Activated naive CD4-positive, alpha-beta T cell treated with anti-CD3 and anti-CD28 coated beads for 36 hours (primary cell): ENCODE measurements around the gene TMEM121. TPM values are rescaled to one million over a fixed set of nuclear protein-coding genes. Genes with fewer than 3 reads are reported as not detected.
A peak's percentile ranks its signal among the peaks of the same experiment; 100 is the strongest.

Experiments used
- CTCF ChIA-PET: fragments of 350-600 bp; sonication (Branson Sonifier 250); formaldehyde crosslinking; loops from one replicate; lab custom pipeline; 2021; ENCODE audit warnings: antibody characterized with exemption; lab: Charles Lee
- DNase-seq: peaks from one replicate; pipeline ENCODE4 v3.0.0-alpha.2; 2020
- H3K27ac Mint-ChIP-seq: one replicate; pipeline ENCODE4 v1.8.0; 2021; ENCODE audit warnings: mild to moderate bottlenecking, mixed read lengths
- H3K27me3 Mint-ChIP-seq: one replicate; pipeline ENCODE4 v1.8.0; 2021; ENCODE audit warnings: low read depth, mixed read lengths
- H3K36me3 Mint-ChIP-seq: one replicate; pipeline ENCODE4 v1.8.0; 2021; ENCODE audit warnings: low read depth, mixed read lengths
- H3K4me1 Mint-ChIP-seq: one replicate; pipeline ENCODE4 v1.8.0; 2021; ENCODE audit warnings: low read depth, mixed read lengths
- H3K4me3 Mint-ChIP-seq: one replicate; pipeline ENCODE4 v1.8.0; 2021; ENCODE audit warnings: mild to moderate bottlenecking, moderate library complexity, mixed read lengths
- H3K9me3 Mint-ChIP-seq: one replicate; pipeline ENCODE4 v1.8.0; 2021; ENCODE audit warnings: mixed read lengths
- intact Hi-C: fragments of 100-400 bp; cut with micrococcal nuclease; formaldehyde crosslinking; loops from one replicate; pipeline ENCODE4 v1.15.1; 2023
- total RNA-seq, 2 experiments: library from RNA; stranded (reverse); gene quantifications; one replicate each; pipeline ENCODE4 v1.2.3, GENCODE V29; 2021

TMEM121 gene
- total RNA-seq, 2 experiments from 2014 or later = 6.5 to 9.3 TPM

DNA sequence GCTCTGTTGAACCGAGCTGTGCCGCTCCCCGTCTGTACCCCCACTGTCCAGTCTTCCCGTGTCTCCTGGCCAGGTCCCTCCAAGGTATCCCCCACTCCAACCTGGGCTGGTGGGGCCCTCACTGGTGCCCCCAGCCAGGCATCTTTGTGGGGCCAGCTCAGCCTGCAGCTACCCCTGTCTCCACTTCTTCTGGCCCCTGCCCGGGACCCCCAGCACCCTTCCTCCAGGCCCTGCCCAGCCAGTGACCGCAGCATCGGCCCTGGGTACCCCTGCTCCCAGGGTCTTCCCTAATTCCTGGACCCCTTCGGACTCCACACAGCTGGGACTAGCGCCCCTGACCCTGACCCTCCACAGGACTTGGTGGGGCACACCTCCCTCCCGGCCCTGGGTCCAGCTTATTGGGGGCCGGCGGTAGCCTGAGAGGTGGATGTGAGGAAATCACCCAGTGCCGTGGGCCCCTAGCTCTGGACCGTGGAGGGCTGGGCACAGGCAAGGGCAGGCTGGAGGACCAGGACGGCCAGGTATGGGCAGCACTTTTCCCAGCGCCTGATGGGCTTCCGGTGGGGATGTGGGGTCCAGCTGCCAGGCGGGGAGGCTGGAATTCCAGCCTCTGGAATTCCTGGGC is 43.8 kb upstream of the TMEM121 start:
- Mint-ChIP-seq H3K27me3 (peaks cover 9% of the 10 kb centered on the region), H3K4me3 (no peak overlapping the region), H3K9me3 (no peaks in the 10 kb centered on the region), H3K27ac (peak overlapping the region; percentile 86), H3K36me3 (no peaks in the 10 kb centered on the region), H3K4me1 (peaks cover 57% of the 10 kb centered on the region)
- intact Hi-C loops = loop anchor here (2.0 to 10.0 kb wide), 2 partner anchors 412 to 658 kb away; no protein-coding TSS in a partner anchor
- CTCF ChIA-PET = interaction anchor here (0.7 to 2.0 kb wide), 5 partner anchors 9 to 181 kb away, joined by 3 to 7 read pairs (median 3); partner anchors contain the start of gene BRF1
- DNase-seq = no peak

DNA sequence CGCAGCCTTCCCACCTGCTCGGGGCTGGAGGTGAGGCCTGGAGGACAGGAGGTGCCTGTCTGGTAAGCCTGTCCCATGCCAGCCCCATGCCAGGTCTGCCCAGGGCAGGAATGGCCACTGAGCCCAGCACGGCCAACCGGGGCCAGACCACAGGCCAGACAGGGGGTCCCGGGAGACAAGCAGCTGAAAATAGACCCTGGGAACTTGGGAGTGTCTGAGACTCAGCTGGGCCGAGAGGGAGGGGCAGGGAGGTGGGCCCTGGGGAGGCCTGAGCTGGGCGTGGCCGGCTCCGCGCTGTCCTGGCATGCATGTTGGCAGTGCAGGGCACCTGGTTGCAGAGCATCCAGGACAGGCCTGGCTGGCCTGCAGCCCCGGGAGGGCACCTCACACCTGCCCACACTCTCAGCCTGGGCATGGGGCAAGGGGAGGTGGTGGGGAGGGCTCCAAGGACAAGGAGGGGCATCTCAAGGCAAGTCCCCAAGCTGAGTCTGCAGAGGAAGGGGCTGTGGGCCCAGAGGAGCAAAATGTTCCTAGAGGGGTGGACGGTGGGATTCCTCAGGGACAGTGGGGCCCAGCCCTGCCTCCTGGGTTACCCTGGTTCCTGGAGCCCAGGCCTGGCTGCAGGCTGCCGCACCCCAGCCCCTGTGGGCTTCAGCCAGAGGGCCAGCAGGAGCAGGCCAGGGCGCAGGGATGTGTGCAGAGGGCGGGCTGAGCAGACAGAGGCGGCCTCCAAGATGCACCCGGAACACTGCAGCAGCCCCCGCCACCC is 42.9 kb upstream of the TMEM121 start:
- no peak for DNase-seq
- H3K36me3 Mint-ChIP-seq = no peaks in the 10 kb centered on the region
- H3K27me3 Mint-ChIP-seq = peaks cover 9% of the 10 kb centered on the region
- CTCF ChIA-PET = interaction anchor here (1.1 kb wide), 1 partner anchor 79 kb away, joined by 3 read pairs; no protein-coding TSS in a partner anchor
- no peak overlapping the region for H3K27ac Mint-ChIP-seq
- no peak overlapping the region for H3K4me3 Mint-ChIP-seq
- H3K4me1 Mint-ChIP-seq = peaks cover 64% of the 10 kb centered on the region
- intact Hi-C loops = loop anchor here (2.0 to 10.0 kb wide), 2 partner anchors 413 to 659 kb away; no protein-coding TSS in a partner anchor
- no peaks in the 10 kb centered on the region for H3K9me3 Mint-ChIP-seq

DNA sequence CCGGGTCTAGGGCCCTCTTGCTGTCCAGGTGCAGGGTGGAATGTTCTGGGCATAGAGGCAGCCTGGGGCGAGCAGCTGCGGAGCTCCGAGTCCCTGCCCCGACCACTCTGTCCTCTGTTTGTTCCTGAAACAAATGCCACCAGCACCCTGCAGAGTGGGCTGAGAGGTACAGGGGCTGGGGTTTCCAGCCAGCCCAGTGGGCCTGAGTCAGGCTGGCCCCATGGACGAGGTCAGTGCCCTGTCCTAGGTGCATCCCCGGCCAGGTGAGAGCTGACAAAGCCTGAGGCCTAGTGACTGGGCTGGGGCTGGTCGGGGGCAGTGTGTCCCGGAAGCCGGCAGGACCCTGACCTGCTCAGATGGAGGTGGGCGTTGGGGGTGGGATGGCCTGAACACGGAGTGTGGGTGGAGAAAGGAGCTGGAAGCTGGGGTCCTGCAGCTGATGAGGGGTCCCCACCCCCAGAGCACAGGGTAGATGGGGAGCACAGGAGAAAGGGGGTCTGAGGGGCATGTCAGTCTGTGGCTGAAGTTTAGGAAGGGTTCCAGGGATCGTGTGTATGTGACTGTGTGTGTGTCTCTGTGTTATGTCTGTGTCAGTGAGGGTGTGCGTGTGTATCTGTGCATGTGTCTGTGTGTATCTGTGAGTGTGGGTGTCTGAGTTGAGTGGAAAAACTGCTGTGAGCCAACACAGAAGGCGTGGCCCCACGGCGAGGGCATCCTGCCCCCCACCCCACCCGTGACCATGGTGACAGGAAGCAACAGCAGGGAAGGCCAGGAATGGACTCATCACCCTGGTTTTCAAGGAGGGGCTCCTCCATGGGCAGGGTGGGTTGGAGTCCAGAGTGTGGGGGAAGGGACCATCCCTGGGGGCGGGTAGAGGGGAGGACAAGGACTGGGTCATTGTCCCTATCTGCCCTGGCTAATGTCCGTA is 42.0 kb upstream of the TMEM121 start:
- no peaks in the 10 kb centered on the region for H3K36me3 Mint-ChIP-seq
- peaks cover 68% of the 10 kb centered on the region for H3K4me1 Mint-ChIP-seq
- intact Hi-C loops = loop anchor here (10.0 kb wide), 1 partner anchor 660 kb away; no protein-coding TSS in a partner anchor
- H3K27ac Mint-ChIP-seq = peak overlapping the region; percentile 10
- no peak for DNase-seq
- H3K4me3 Mint-ChIP-seq = no peak overlapping the region
- CTCF ChIA-PET = no interaction called here
- peaks cover 7% of the 10 kb centered on the region for H3K27me3 Mint-ChIP-seq
- no peaks in the 10 kb centered on the region for H3K9me3 Mint-ChIP-seq

DNA sequence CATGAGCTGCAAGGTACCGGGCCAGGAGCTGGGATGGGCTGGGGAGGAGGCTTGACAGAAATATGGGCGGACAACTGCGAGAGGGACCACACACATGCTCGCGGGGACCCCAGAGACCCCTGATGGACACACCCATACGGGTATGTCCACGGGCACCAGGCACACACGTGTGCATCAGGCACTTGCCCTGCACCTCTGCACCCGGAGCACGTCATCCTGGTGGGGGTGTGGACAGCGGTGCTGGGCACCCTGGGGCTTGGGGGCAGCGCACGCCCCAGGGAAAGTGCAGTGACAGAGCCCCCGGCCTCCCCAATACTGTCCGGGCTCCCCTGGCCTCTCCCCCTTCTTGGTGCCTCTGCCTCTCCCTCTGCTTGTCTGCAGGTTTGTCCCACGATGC is 41.4 kb upstream of the TMEM121 start:
- Mint-ChIP-seq H3K4me3 (no peak overlapping the region), H3K9me3 (no peaks in the 10 kb centered on the region), H3K27ac (no peak overlapping the region), H3K4me1 (peaks cover 65% of the 10 kb centered on the region), H3K36me3 (no peaks in the 10 kb centered on the region), H3K27me3 (peaks cover under 1% of the 10 kb centered on the region)
- intact Hi-C loops = loop anchor here (10.0 kb wide), 1 partner anchor 660 kb away; no protein-coding TSS in a partner anchor
- CTCF ChIA-PET = no interaction called here
- DNase-seq = no peak

DNA sequence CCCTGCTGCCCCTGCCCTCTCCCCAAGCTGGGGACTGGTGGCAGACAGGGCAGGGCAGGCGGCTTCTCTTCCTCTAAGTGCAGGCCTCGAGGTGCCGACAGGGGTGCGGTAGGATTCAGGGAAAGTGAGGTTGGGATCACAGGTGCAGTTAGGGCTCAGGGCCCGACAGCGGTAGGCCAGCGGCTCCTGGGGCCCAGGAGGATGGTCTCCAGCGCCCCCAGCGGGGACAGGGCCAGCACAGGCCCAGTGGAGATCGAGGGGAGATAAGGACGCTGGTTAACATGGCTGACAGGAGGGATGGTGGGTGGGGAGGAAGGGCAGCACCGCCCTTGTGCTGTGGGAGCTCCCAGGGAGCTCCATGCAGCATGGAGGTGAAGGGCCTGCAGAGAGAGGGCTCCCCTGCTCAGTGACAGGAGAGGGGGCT is 40.6 kb upstream of the TMEM121 start:
- CTCF ChIA-PET = interaction anchor here (0.7 to 1.8 kb wide), 2 partner anchors 17 to 115 kb away, joined by 3 to 5 read pairs; no protein-coding TSS in a partner anchor
- no peaks in the 10 kb centered on the region for H3K36me3 Mint-ChIP-seq
- intact Hi-C loops = loop anchor here (10.0 kb wide), 1 partner anchor 661 kb away; no protein-coding TSS in a partner anchor
- peak; percentile 38 for DNase-seq
- no peaks in the 10 kb centered on the region for H3K9me3 Mint-ChIP-seq
- H3K4me3 Mint-ChIP-seq = no peak overlapping the region
- H3K27ac Mint-ChIP-seq = no peak overlapping the region
- H3K27me3 Mint-ChIP-seq = no peaks in the 10 kb centered on the region
- H3K4me1 Mint-ChIP-seq = peaks cover 59% of the 10 kb centered on the region

DNA sequence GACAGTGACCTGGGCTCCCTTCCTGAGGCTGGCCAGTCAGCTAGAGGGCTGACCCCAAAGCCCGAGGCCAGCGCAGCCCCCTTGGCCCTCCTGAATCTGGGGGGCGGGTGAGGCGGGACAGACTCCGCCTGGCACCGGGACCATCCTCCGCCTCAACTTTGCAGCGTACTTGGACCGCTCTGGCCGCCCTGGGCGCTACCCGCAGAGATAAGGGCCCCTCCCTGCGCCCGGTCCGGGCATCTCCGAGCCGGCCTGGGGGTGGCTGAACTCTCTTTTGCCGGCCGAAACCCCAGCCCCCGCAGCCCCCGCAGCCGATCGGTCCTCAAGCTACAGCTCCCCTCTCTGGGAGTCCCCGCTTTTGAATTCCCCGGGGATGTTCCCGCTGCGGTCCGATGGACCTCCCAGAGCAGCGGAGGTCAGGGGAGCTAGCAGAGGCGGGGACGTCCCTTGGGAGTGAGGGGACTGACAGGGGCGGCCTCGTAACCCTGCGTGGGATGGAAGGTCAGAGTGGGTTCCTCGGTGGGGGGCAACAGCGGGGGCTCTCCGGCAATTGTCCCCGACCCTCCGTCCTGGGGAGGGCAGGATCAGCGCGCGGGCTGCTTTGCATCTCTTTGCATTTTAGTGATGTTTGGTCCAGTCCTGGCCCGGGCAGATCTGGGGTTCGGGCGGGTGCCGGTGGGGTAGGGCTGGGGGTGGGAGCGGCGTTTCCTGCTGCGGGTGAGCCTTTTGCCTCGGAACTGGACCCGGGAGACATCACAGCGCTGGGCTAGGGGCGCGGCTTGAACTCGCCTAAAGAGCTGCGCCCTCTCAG is 40.0 kb upstream of the TMEM121 start, which contains the start of gene CRIP1:
TSS of gene CRIP1 (plus strand) at position 724 of the 811 bp plus-strand sequence. CDS start 374 bp downstream, outside the sequence.
- H3K4me1 Mint-ChIP-seq = peaks cover 53% of the 10 kb centered on the region
- intact Hi-C loops = loop anchor here (10.0 kb wide), 1 partner anchor 662 kb away; no protein-coding TSS in a partner anchor
- no peak for DNase-seq
- H3K4me3 Mint-ChIP-seq = peak within 1 kb of the TSS; percentile 80
- peak within 1 kb of the TSS; percentile 50 for H3K27ac Mint-ChIP-seq
- no peaks in the 10 kb centered on the region for H3K9me3 Mint-ChIP-seq
- CTCF ChIA-PET = interaction anchor here (0.7 to 1.8 kb wide), 2 partner anchors 18 to 116 kb away, joined by 3 to 5 read pairs; no protein-coding TSS in a partner anchor
- H3K36me3 Mint-ChIP-seq = no peaks in the 10 kb centered on the region
- H3K27me3 Mint-ChIP-seq = no peaks in the 10 kb centered on the region

DNA sequence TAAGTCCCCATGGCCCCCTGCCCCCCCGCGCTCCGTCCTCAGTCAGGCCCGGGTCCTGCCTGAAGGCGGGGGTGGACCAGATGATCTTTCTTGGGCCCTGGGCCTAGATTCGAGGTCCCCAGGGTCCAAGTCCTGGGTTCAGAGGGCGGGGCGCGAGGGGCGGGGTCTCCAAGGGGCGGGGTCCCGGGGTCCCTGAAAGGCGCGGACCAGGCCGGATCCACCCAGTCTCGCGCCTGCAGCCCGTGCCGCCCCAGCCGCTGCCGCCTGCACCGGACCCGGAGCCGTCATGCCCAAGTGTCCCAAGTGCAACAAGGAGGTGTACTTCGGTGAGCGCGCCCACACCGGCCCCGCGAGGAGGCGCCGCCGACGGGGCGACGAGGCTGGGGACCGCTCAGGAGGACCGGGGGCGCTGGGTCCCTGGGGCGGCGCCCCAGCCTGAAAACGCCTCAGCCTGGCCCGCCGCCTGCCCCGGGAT is 39.4 kb upstream of the TMEM121 start:
- CTCF ChIA-PET = interaction anchor here (1.8 kb wide), 1 partner anchor 116 kb away, joined by 5 read pairs; no protein-coding TSS in a partner anchor
- H3K27ac Mint-ChIP-seq = no peak overlapping the region

DNA sequence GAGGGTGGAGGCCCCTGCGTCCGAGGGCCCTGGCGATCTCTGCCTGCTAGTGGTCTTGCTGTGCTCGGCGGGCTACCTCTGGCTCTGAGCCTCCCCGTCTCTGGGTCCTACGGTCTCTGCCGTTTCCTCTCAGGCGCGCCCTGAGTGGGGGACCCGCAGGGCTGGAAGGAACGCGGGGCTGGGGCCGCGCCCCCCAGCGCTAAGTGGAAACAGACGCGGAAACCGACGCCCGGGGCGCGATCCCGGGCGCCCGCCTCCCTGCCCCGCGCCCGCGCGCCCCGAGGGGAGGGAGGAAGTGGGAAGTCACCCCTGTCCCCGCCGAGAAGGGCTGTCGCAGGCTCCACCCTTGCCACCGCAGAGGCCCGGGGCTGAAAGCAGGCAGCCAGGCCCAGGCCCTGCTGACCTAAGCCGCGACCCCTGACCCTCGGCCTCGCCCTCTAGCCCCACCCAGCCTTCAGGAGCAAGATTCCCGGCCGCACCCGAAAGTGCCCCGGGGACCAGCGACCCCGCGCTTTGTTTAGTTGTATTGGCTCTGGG is 38.9 kb upstream of the TMEM121 start:
- peak; percentile 72 for DNase-seq
- intact Hi-C loops = loop anchor here (10.0 kb wide), 1 partner anchor 663 kb away; no protein-coding TSS in a partner anchor
- no peaks in the 10 kb centered on the region for H3K36me3 Mint-ChIP-seq
- CTCF ChIA-PET = interaction anchor here (1.8 kb wide), 1 partner anchor 117 kb away, joined by 5 read pairs; no protein-coding TSS in a partner anchor
- H3K4me1 Mint-ChIP-seq = peaks cover 49% of the 10 kb centered on the region
- H3K27ac Mint-ChIP-seq = peak overlapping the region; percentile 50
- no peaks in the 10 kb centered on the region for H3K27me3 Mint-ChIP-seq
- H3K4me3 Mint-ChIP-seq = peak overlapping the region; percentile 80
- H3K9me3 Mint-ChIP-seq = no peaks in the 10 kb centered on the region

More for the DNA sequence above, 39.4 kb upstream of the TMEM121 start:
- Mint-ChIP-seq H3K9me3 (no peaks in the 10 kb centered on the region), H3K36me3 (no peaks in the 10 kb centered on the region), H3K4me1 (peaks cover 52% of the 10 kb centered on the region), H3K4me3 (peak overlapping the region; percentile 80), H3K27me3 (no peaks in the 10 kb centered on the region)
- intact Hi-C loops = loop anchor here (10.0 kb wide), 1 partner anchor 662 kb away; no protein-coding TSS in a partner anchor
- no peak for DNase-seq

DNA sequence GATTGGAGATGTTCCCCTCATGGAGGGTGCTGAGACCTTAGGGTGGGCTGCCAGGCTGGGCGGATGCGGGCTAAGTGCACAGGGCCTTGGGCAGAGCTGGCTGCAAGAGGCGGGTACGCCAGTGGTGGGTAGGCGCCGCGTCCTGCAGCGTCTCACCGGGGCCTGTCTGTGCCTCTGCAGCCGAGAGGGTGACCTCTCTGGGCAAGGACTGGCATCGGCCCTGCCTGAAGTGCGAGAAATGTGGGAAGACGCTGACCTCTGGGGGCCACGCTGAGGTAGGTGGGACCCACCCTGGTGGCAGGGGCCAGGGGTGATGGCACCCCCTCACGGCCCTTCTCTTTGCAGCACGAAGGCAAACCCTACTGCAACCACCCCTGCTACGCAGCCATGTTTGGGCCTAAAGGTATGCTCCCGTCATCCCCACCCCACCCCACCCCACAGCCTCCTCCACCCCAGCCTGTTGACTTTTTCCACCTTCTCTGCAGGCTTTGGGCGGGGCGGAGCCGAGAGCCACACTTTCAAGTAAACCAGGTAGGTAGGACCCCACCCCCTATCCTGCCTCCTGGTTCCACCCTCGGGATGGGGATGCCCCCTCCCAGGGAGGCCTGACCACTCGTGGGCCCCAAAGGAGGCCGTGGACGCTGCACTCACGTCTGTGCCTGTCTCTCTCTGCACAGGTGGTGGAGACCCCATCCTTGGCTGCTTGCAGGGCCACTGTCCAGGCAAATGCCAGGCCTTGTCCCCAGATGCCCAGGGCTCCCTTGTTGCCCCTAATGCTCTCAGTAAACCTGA is 38.2 kb upstream of the TMEM121 start:
- DNase-seq = no peak
- Mint-ChIP-seq H3K9me3 (no peaks in the 10 kb centered on the region), H3K36me3 (no peaks in the 10 kb centered on the region), H3K4me3 (peak overlapping the region; percentile 80), H3K27ac (peak overlapping the region; percentile 50), H3K27me3 (no peaks in the 10 kb centered on the region), H3K4me1 (peaks cover 44% of the 10 kb centered on the region)
- CTCF ChIA-PET = interaction anchor here (1.3 to 2.8 kb wide), 4 partner anchors 7 to 117 kb away, joined by 4 to 44 read pairs (median 26); no protein-coding TSS in a partner anchor
- intact Hi-C loops = loop anchor here (10.0 kb wide), 1 partner anchor 663 kb away; no protein-coding TSS in a partner anchor
